ENCODE results near the gene CARHSP1.

- no peak for TF ChIP-seq CTCF (IDR thresholded peaks at IDR 0.05)
- TF ChIP-seq ZFX (IDR thresholded peaks at IDR 0.05; ENCODE audit: borderline replicate concordance): no peak
These were observed 47.9 kb upstream of the CARHSP1 start for GRCh38 chr16:8916541-8917225.
